B cell (primary cell): ENCODE data around the gene HOXA1. TPM values are rescaled to one million over a fixed set of nuclear protein-coding genes. Genes with fewer than 3 reads are reported as not detected.

Experiments
- ATAC-seq: fragments of 200-7000 bp; cut with Tn5 transposase; one replicate; pipeline ENCODE4 v1.10.0; 2021; ENCODE audit warnings: low read depth, mild to moderate bottlenecking, moderate number of reproducible peaks, moderate library complexity
- CTCF ChIA-PET: fragments of 350-600 bp; sonication (Branson Sonifier 250); formaldehyde crosslinking; loops from one replicate; lab custom pipeline; 2021; ENCODE audit warnings: antibody characterized with exemption, inconsistent platforms; lab: Charles Lee
- POLR2A ChIA-PET: fragments of 350-600 bp; sonication (Branson Sonifier 250); formaldehyde crosslinking; loops from one replicate; lab custom pipeline; 2021; ENCODE audit warnings: antibody characterized with exemption; lab: Charles Lee
- DNase-seq: peaks from one replicate; pipeline ENCODE4 v3.0.0; 2013
- H2AFZ ChIP-seq: 2 replicates; pipeline ENCODE4 v1.6.1; 2012; ENCODE audit warnings: mild to moderate bottlenecking, low read depth, low read length; ENCODE audit not compliant: insufficient read depth, poor library complexity, severe bottlenecking
- H3K27ac ChIP-seq, 2 donors: 1 replicate in 1 of 2; 2 replicates in 1 of 2; pipeline ENCODE4 v1.5.1; 2012 to 2013; ENCODE audit warnings: low read length in 2 of 2, mild to moderate bottlenecking in 2 of 2, moderate library complexity in 1 of 2
- H3K27me3 ChIP-seq, 4 experiments: fragments of 200-600 bp in 1 of 4; sonication (generic) in 1 of 4; replicated peaks in 1 of 4; 1 replicate in 2 of 4; 2 replicates in 2 of 4; pipeline versions ENCODE4 v1.6.1 to v1.7.0; 2013 to 2016; ENCODE audit warnings: low read length in 3 of 4, mild to moderate bottlenecking in 2 of 4, mixed read lengths in 1 of 4, moderate library complexity in 1 of 4; ENCODE audit not compliant: insufficient read depth in 4 of 4, control insufficient read depth in 3 of 4; ENCODE audit errors: control extremely low read depth in 1 of 4
- H3K36me3 ChIP-seq, 2 experiments: replicated peaks in 1 of 2; 1 replicate in 1 of 2; 2 replicates in 1 of 2; pipeline versions ENCODE4 v1.6.1 to v1.7.1; 2013; ENCODE audit warnings: low read length in 1 of 2; ENCODE audit not compliant: insufficient read depth in 2 of 2, control insufficient read depth in 1 of 2; ENCODE audit errors: control extremely low read depth in 1 of 2, extremely low read depth in 1 of 2
- H3K4me1 ChIP-seq, 2 donors: fragments of 200-600 bp in 1 of 2; sonication (generic) in 1 of 2; 1 replicate in 1 of 2; 2 replicates in 1 of 2; pipeline versions ENCODE4 v1.5.1 to v1.6.1; 2013 to 2017; ENCODE audit warnings: low read length in 2 of 2; ENCODE audit not compliant: control insufficient read depth in 2 of 2, insufficient read depth in 2 of 2
- H3K4me2 ChIP-seq: replicated peaks from 2 replicates; pipeline ENCODE3; 2012; ENCODE audit warnings: mild to moderate bottlenecking, low read depth, low read length; ENCODE audit not compliant: poor library complexity, severe bottlenecking
- H3K4me3 ChIP-seq, 5 experiments: fragments of 200-600 bp in 1 of 5; sonication (generic) in 1 of 5; 1 replicate in 3 of 5; 2 replicates in 2 of 5; pipeline versions ENCODE4 v1.5.1 to v1.7.0; 2011 to 2016; ENCODE audit warnings: low read length in 4 of 5, mild to moderate bottlenecking in 4 of 5, low read depth in 2 of 5, control low read depth in 1 of 5, moderate library complexity in 1 of 5; ENCODE audit not compliant: insufficient read depth in 1 of 5; ENCODE audit errors: control extremely low read depth in 1 of 5, extremely low read depth in 1 of 5
- H3K79me2 ChIP-seq: fragments of 200-600 bp; sonication (generic); one replicate; pipeline ENCODE4 v1.6.0; 2016; ENCODE audit warnings: low read length; ENCODE audit not compliant: control insufficient read depth, insufficient read depth
- H3K9ac ChIP-seq: fragments of 200-600 bp; sonication (generic); 2 replicates; pipeline ENCODE4 v1.6.1; 2017; ENCODE audit warnings: mild to moderate bottlenecking, low read length, moderate library complexity
- H3K9me3 ChIP-seq, 3 donors: one replicate each; pipeline versions ENCODE4 v1.6.1 to v1.7.1; 2013; ENCODE audit warnings: low read length in 2 of 3; ENCODE audit not compliant: control insufficient read depth in 2 of 3, insufficient read depth in 1 of 3; ENCODE audit errors: control extremely low read depth in 1 of 3
- H4K20me1 ChIP-seq: 2 replicates; pipeline ENCODE4 v1.6.0; 2012; ENCODE audit warnings: mild to moderate bottlenecking, low read length; ENCODE audit not compliant: insufficient read depth, control insufficient read depth, poor library complexity, severe bottlenecking
- H3K27ac Mint-ChIP-seq: one replicate; pipeline ENCODE4 v1.8.0; 2021; ENCODE audit warnings: mixed read lengths
- H3K27me3 Mint-ChIP-seq: one replicate; pipeline ENCODE4 v1.8.0; 2021; ENCODE audit warnings: mixed read lengths
- H3K4me1 Mint-ChIP-seq: one replicate; pipeline ENCODE4 v1.8.0; 2021; ENCODE audit warnings: mixed read lengths
- H3K4me3 Mint-ChIP-seq: one replicate; pipeline ENCODE4 v1.8.0; 2021; ENCODE audit warnings: mixed read lengths
- H3K9me3 Mint-ChIP-seq: one replicate; pipeline ENCODE4 v1.8.0; 2022; ENCODE audit warnings: mixed read lengths; ENCODE audit not compliant: insufficient read depth
- EZH2 ChIP-seq: IDR thresholded peaks from 2 replicates; pipeline ENCODE4 v1.6.1; 2012; ENCODE audit warnings: borderline replicate concordance, low read depth, mild to moderate bottlenecking, moderate library complexity, low read length; ENCODE audit not compliant: insufficient read depth, poor library complexity, severe bottlenecking
- WGBS: methylation state at CpG from one replicate; pipeline ENCODE4 v1.1.5; 2013; ENCODE audit warnings: missing lambda C conversion rate; ENCODE audit not compliant: insufficient coverage; 5-methylcytosine and 5-hydroxymethylcytosine counted together
- intact Hi-C: fragments of 100-400 bp; cut with micrococcal nuclease; formaldehyde crosslinking; loops from one replicate; pipeline ENCODE4 v1.10.0; 2022
- polyA plus RNA-seq: library from polyadenylated mRNA; depleted of rRNA; stranded (reverse); fragments of >200 nt; gene quantifications from 2 replicates; pipeline ENCODE4 v1.2.3, GENCODE V29; 2012
- total RNA-seq, 2 donors: library from RNA; stranded (reverse); fragments of 120-200 nt in 1 of 2; gene quantifications; 1 replicate in 1 of 2; 2 replicates in 1 of 2; pipeline versions ENCODE4 v1.2.3 to v1.2.4, GENCODE V29; 2013 to 2022
- TF ChIP-seq, protein P1 (sequence below): fragments of 200-600 bp; IDR thresholded peaks from one replicate; pipeline ENCODE4 v1.8.0; 2022; ENCODE audit warnings: antibody characterized with exemption, mild to moderate bottlenecking

The HOXA1 gene
- total and polyA plus RNA-seq, 2 donors (not counting 1 experiment from before 2014, with no cell fraction given), result 0.13 to 0.37 TPM

GRCh38 chr7:27053153-27053552 lies 42.6 kb downstream of the HOXA1 start:
- no peaks in the 10 kb centered on the region for H3K36me3 ChIP-seq
- no peak for TF ChIP-seq EZH2
- H3K79me2 ChIP-seq, result no peaks in the 10 kb centered on the region
- intact Hi-C loops, result no loop called here
- no peaks in the 10 kb centered on the region for H3K9me3 Mint-ChIP-seq
- H3K4me1 ChIP-seq, result no peaks in the 10 kb centered on the region
- ATAC-seq (no peak), DNase-seq (no peak)
- CTCF ChIA-PET, result no interaction called here
- no peak overlapping the region for H3K4me3 Mint-ChIP-seq
- no peak overlapping the region for H3K4me3 ChIP-seq
- WGBS, result 82% methylated on average over 2 of the region's 3 CpGs
- H3K9me3 ChIP-seq, result no peaks in the 10 kb centered on the region
- H3K4me1 Mint-ChIP-seq, result no peaks in the 10 kb centered on the region
- H2AFZ ChIP-seq, result no peak overlapping the region
- POLR2A ChIA-PET, result no interaction called here
- no peak overlapping the region for H3K27ac Mint-ChIP-seq
- peaks cover 11% of the 10 kb centered on the region for H3K27me3 Mint-ChIP-seq
- no peaks in the 10 kb centered on the region for H4K20me1 ChIP-seq
- no peak overlapping the region for H3K27ac ChIP-seq
- no peak overlapping the region for H3K4me2 ChIP-seq
- no peaks in the 10 kb centered on the region for H3K27me3 ChIP-seq
- no peak overlapping the region for H3K9ac ChIP-seq

- Histone ChIP-seq H3K27ac (no peak overlapping the region), H3K4me1 (no peaks in the 10 kb centered on the region), H3K4me2 (no peak overlapping the region), H3K9me3 (no peaks in the 10 kb centered on the region), H4K20me1 (no peaks in the 10 kb centered on the region), H3K4me3 (no peak overlapping the region), H3K36me3 (no peaks in the 10 kb centered on the region), H2AFZ (no peak overlapping the region), H3K79me2 (no peaks in the 10 kb centered on the region), H3K27me3 (no peaks in the 10 kb centered on the region), H3K9ac (no peak overlapping the region)
- H3K4me1 Mint-ChIP-seq, result no peaks in the 10 kb centered on the region
- ChIA-PET POLR2A (no interaction called here), CTCF (no interaction called here)
- WGBS, result 100% methylated on average over 3 of the region's 4 CpGs
- TF ChIP-seq EZH2, result no peak
- TF ChIP-seq, protein P1, sequence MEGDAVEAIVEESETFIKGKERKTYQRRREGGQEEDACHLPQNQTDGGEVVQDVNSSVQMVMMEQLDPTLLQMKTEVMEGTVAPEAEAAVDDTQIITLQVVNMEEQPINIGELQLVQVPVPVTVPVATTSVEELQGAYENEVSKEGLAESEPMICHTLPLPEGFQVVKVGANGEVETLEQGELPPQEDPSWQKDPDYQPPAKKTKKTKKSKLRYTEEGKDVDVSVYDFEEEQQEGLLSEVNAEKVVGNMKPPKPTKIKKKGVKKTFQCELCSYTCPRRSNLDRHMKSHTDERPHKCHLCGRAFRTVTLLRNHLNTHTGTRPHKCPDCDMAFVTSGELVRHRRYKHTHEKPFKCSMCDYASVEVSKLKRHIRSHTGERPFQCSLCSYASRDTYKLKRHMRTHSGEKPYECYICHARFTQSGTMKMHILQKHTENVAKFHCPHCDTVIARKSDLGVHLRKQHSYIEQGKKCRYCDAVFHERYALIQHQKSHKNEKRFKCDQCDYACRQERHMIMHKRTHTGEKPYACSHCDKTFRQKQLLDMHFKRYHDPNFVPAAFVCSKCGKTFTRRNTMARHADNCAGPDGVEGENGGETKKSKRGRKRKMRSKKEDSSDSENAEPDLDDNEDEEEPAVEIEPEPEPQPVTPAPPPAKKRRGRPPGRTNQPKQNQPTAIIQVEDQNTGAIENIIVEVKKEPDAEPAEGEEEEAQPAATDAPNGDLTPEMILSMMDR, result no peak
- DNase-seq (no peak), ATAC-seq (no peak)
- H3K4me3 Mint-ChIP-seq, result no peak overlapping the region
- peaks cover 11% of the 10 kb centered on the region for H3K27me3 Mint-ChIP-seq
- H3K9me3 Mint-ChIP-seq, result no peaks in the 10 kb centered on the region
- intact Hi-C loops, result no loop called here
- no peak overlapping the region for H3K27ac Mint-ChIP-seq
Observed at GRCh38 chr7:27051451-27051850, 44.3 kb downstream of the HOXA1 start.
